Type B pancreatic cell (in vitro differentiated cells): ENCODE data around the gene PM20D1. TPM values are rescaled to one million over a fixed set of nuclear protein-coding genes. Genes with fewer than 3 reads are reported as not detected.

Experiments
- DNase-seq: peaks from one replicate; pipeline ENCODE4 v3.0.0; 2021; ENCODE audit warnings: mixed read lengths; ENCODE audit not compliant: unreplicated experiment; ENCODE audit errors: extremely low spot score
- H3K27ac Mint-ChIP-seq: 2 replicates; pipeline ENCODE4 v1.8.0; 2021; ENCODE audit warnings: mild to moderate bottlenecking, mixed read lengths
- H3K27me3 Mint-ChIP-seq: 2 replicates; pipeline ENCODE4 v1.8.0; 2021; ENCODE audit warnings: mixed read lengths
- H3K36me3 Mint-ChIP-seq: 2 replicates; pipeline ENCODE4 v1.8.0; 2021; ENCODE audit warnings: mixed read lengths
- H3K4me1 Mint-ChIP-seq: one replicate; pipeline ENCODE4 v1.8.0; 2021; ENCODE audit warnings: mixed read lengths; ENCODE audit not compliant: unreplicated experiment
- H3K4me3 Mint-ChIP-seq: 2 replicates; pipeline ENCODE4 v1.8.0; 2021; ENCODE audit warnings: mild to moderate bottlenecking, mixed read lengths
- H3K9me3 Mint-ChIP-seq: 2 replicates; pipeline ENCODE4 v1.8.0; 2021; ENCODE audit warnings: mixed read lengths
- CTCF ChIP-seq: fragments of 200-600 bp; sonication (generic); conservative IDR thresholded peaks from 2 replicates; pipeline ENCODE4 v1.5.0; 2021; ENCODE audit warnings: antibody characterized with exemption, mild to moderate bottlenecking
- total RNA-seq: library from RNA; stranded (reverse); gene quantifications from 2 replicates; pipeline ENCODE4 v1.2.1, GENCODE V29; 2021; ENCODE audit warnings: low replicate concordance

Gene PM20D1
- total RNA-seq, 1 donor from 2014 or later, result not detected

- no peak overlapping the region for H3K27ac Mint-ChIP-seq
- DNase-seq, result no peak
- H3K9me3 Mint-ChIP-seq, result peaks cover 4% of the 10 kb centered on the region
- peaks cover 3% of the 10 kb centered on the region for H3K27me3 Mint-ChIP-seq
- H3K4me1 Mint-ChIP-seq, result peaks cover 11% of the 10 kb centered on the region
- no peak for TF ChIP-seq CTCF
- H3K4me3 Mint-ChIP-seq, result no peak overlapping the region
- peaks cover 8% of the 10 kb centered on the region for H3K36me3 Mint-ChIP-seq
These were observed 27.5 kb downstream of the PM20D1 start for GRCh38 chr1:205822397-205822796.

GRCh38 chr1:205817988-205818387, 31.9 kb downstream of the PM20D1 start:
- Mint-ChIP-seq H3K4me3 (no peak overlapping the region), H3K36me3 (peaks cover 3% of the 10 kb centered on the region), H3K4me1 (peaks cover 8% of the 10 kb centered on the region), H3K27me3 (no peaks in the 10 kb centered on the region), H3K27ac (no peak overlapping the region), H3K9me3 (no peaks in the 10 kb centered on the region)
- DNase-seq, result no peak
- TF ChIP-seq CTCF, result no peak

- Mint-ChIP-seq H3K36me3 (no peaks in the 10 kb centered on the region), H3K4me3 (no peak overlapping the region)
These were observed 32.6 kb downstream of the PM20D1 start for GRCh38 chr1:205817364-205817763.

GRCh38 chr1:205813755-205814058, 36.2 kb downstream of the PM20D1 start:
- no peak for TF ChIP-seq CTCF
- Mint-ChIP-seq H3K36me3 (peaks cover 12% of the 10 kb centered on the region), H3K27me3 (no peaks in the 10 kb centered on the region), H3K4me1 (peaks cover 38% of the 10 kb centered on the region), H3K4me3 (peak overlapping the region; percentile 96), H3K9me3 (no peaks in the 10 kb centered on the region), H3K27ac (peak overlapping the region; percentile 85)
- DNase-seq, result no peak

More at GRCh38 chr1:205817364-205817763, 32.6 kb downstream of the PM20D1 start:
- no peak for DNase-seq
- no peaks in the 10 kb centered on the region for H3K27me3 Mint-ChIP-seq
- no peak for TF ChIP-seq CTCF
- no peak overlapping the region for H3K27ac Mint-ChIP-seq
- H3K4me1 Mint-ChIP-seq, result peaks cover 10% of the 10 kb centered on the region
- no peaks in the 10 kb centered on the region for H3K9me3 Mint-ChIP-seq

GRCh38 chr1:205812878-205813754, 36.8 kb downstream of the PM20D1 start, which contains the start of gene SLC41A1:
TSS of gene SLC41A1 (minus strand) at chr1:205813198. CDS start at chr1:205810441, 2,757 bp downstream.
- Mint-ChIP-seq H3K4me1 (peaks cover 44% of the 10 kb centered on the region), H3K27me3 (no peaks in the 10 kb centered on the region)

More at GRCh38 chr1:205812878-205813754, 36.8 kb downstream of the PM20D1 start, which contains the start of gene SLC41A1:
- TF ChIP-seq CTCF, result no peak
- Mint-ChIP-seq H3K36me3 (peaks cover 16% of the 10 kb centered on the region), H3K27ac (peak within 1 kb of the TSS; percentile 85), H3K4me3 (peak within 1 kb of the TSS; percentile 96), H3K9me3 (no peaks in the 10 kb centered on the region)
- peak; percentile 89 for DNase-seq
